ENCODE measurements around the gene JMJD7.

Gene JMJD7

GRCh38 chr15:41869770-41870688 is 42.1 kb downstream of the JMJD7 start:
- H3K4me3 ChIP-seq (ENCODE audit: low read depth, low read length), result no peak overlapping the region
- TF ChIP-seq CTCF (IDR thresholded peaks at IDR 0.05; ENCODE audit: borderline replicate concordance, insufficient read depth, low read depth, low read length), result no peak

GRCh38 chr15:41870689-41871081 is 42.8 kb downstream of the JMJD7 start:
- H3K4me3 ChIP-seq (ENCODE audit: low read depth, low read length), result no peak overlapping the region
- no peak for TF ChIP-seq CTCF (IDR thresholded peaks at IDR 0.05; ENCODE audit: borderline replicate concordance, insufficient read depth, low read depth, low read length)

- H3K4me3 ChIP-seq (ENCODE audit: low read depth, low read length), result no peak overlapping the region
- TF ChIP-seq CTCF (IDR thresholded peaks at IDR 0.05; ENCODE audit: borderline replicate concordance, insufficient read depth, low read depth, low read length), result no peak
These were observed 43.4 kb downstream of the JMJD7 start for GRCh38 chr15:41871175-41871905.

- no peak for TF ChIP-seq CTCF (IDR thresholded peaks at IDR 0.05; ENCODE audit: borderline replicate concordance, insufficient read depth, low read depth, low read length)
- H3K4me3 ChIP-seq (ENCODE audit: low read depth, low read length), result no peak overlapping the region
These were observed 44.4 kb downstream of the JMJD7 start for GRCh38 chr15:41872166-41872747.

GRCh38 chr15:41873711-41874110 is 45.8 kb downstream of the JMJD7 start:
- TF ChIP-seq CTCF (IDR thresholded peaks at IDR 0.05; ENCODE audit: borderline replicate concordance, insufficient read depth, low read depth, low read length), result no peak
- no peak overlapping the region for H3K4me3 ChIP-seq (ENCODE audit: low read depth, low read length)

- no peak overlapping the region for H3K4me3 ChIP-seq (ENCODE audit: low read depth, low read length)
- TF ChIP-seq CTCF (IDR thresholded peaks at IDR 0.05; ENCODE audit: borderline replicate concordance, insufficient read depth, low read depth, low read length), result no peak
These were observed 46.8 kb downstream of the JMJD7 start for GRCh38 chr15:41874736-41875135.

Data from GM12875 (cell line).